OCI-M1 (cell line): ENCODE data around the gene MUCL3.
"Not testable (repeated sequence)": the region's sequence is repeated elsewhere in the genome, so short reads cannot be mapped to it uniquely, and the experiment has no call there.

ENCODE experiments used
- DNase-seq: peaks from one replicate; lab custom pipeline; 2025; lab: John Stamatoyannopoulos, UW

Gene MUCL3

DNA sequence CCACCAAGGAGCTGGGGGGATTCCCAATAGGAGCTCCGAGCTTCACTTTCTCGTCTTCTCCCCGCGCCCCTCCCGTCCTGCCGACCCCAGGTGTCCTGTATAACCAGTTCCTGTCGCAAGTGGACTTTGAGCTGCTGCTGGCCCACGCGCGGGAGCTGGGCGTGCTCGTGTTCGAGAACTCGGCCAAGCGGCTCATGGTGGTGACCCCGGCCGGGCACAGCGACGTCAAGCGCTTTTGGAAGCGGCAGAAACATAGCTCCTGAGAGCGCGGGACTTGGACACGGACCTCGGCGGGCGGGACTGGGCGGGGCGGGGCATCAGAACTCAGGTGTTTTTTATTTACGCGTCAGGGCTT lies 27.1 kb upstream of the MUCL3 start:
- no peak for DNase-seq

DNA sequence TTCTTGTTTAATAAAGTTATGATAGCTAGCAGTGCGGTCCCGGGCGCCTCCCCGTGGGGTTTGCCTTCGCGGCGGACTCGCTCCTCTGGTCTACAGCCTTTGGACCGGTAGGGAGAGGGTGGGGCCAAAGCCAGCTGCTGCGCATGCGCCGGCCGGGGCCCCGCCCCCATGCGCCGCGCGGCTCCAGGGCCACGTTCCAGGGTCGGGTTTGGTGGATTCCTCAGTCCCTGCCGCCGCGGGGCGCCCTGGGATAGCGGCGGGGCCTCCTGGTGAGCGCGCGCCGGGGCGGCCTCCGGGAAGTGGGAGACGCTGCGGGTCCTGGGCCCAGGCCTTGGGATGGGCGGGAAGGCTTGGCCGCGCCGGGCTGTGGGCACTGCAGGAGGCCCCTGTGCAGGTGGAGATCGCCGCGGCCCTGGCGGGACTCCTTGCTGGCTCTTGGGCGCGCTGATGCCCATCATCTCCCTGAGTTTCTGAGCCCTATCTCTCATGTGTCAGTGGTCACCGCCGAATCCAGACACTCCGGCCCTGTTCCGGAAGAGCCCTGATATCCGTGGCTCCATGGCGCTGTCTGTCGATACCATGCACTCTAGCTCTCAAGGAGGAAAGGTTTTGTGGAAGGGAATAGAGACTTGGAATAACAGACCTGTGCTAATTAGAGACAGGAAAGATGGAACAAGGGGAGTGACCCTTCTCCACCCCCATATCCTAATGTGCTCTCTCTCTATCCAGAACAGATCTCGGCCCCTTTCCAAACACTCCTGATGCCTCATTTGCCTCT lies 26.5 kb upstream of the MUCL3 start, which contains the start of gene VARS2:
TSS of gene VARS2 (plus strand) at position 163 of the 778 bp plus-strand sequence. CDS start at position 762, 599 bp downstream.
- DNase-seq = peak; percentile 97

DNA sequence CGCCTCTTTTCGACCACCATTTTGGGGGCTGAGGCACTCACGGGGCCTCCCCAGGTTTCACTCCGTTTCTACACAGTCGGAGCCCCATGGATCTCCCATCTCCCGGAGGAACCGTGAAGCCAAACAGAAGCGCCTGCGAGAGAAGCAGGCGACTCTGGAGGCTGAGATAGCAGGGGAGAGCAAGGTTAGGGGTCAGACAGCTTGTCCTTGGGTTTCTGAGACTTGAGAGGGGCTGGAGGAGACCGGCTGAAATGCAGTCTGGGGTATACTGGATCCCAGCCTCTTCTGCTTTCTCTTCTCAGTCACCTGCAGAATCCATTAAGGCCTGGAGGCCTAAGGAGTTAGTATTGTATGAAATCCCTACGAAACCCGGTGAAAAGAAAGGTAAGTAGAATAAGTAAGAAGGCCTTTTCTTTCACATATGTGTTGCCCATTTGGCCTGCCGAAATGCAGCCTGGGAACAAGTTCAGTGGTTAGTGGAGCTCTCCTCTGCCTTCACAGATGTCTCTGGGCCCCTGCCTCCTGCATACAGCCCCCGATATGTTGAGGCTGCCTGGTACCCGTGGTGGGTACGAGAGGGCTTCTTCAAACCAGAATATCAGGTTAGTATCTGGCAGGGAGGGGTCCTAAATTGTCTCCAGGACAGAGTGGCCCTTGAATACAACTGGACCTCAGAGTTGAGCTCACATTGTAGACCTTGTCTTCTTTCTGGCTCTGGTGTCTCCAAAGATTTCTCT lies 25.8 kb upstream of the MUCL3 start:
- DNase-seq = no peak

DNA sequence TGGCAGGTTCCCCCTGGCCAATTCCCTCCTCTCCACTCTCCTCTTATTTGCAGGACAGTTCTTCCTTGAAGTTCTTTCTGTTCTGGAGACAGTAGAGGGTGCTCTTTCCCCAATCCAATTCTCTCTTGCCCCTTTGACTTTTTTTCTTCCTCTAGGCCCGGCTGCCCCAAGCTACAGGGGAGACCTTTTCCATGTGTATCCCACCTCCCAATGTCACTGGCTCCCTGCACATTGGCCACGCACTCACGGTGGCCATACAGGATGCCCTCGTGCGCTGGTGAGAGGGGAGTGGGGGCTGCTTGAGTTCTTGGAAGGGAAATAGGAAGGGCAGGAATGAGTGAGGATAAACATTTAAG lies 25.2 kb upstream of the MUCL3 start:
- DNase-seq = peak; percentile 86

DNA sequence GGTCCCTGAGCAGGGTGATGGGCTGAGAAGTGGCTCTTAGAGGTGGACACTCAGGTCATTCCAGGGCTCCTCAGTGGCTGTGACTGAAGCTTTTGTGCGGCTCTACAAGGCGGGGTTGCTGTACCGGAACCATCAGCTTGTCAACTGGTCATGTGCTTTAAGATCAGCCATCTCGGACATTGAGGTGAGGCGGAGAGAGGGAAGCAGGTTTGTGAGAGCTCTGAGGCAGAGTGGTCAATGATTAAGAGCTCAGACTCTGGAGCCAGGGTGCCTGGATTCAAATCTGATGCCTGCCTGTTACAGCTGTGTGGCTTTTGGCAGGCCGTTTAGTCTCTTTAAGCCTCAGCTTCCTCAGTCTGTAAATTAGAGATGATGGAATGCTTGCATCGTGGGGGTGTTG lies 23.7 kb upstream of the MUCL3 start:
- no peak for DNase-seq

DNA sequence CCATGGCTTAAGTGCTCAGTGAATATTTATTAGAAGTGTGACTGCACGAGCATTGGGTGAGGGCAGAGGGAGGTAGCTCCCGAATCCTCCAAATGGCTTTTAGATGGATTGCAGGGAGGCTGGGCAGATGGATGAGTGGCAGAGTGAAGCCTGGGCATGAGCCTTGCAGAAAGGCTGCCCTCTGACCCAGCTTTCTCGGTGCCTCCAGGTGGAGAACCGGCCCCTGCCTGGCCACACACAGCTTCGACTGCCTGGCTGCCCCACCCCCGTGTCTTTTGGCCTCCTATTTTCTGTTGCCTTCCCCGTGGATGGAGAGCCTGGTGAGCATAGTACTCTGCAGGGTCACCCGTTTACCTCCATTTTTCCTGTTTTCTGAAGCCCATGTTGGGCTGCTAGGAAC lies 23.3 kb upstream of the MUCL3 start:
- no peak for DNase-seq

DNA sequence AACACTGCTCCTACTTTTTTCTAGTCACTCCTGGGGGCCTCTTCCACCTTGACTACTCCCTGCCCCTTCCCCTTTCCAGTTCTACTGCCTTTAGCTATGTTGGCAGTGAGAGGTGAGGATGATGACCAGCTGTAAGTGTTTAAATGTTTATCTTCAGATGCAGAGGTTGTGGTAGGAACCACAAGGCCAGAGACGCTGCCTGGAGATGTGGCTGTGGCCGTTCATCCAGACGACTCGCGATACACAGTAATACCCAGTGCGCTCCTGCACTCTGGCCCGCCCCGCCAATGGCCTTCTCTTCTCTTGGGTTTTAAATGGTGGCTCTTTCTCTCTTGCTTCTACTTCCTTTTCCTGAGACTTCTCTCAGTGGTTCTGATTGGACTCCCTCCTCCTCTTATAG lies 22.1 kb upstream of the MUCL3 start:
- peak; percentile 84 for DNase-seq

DNA sequence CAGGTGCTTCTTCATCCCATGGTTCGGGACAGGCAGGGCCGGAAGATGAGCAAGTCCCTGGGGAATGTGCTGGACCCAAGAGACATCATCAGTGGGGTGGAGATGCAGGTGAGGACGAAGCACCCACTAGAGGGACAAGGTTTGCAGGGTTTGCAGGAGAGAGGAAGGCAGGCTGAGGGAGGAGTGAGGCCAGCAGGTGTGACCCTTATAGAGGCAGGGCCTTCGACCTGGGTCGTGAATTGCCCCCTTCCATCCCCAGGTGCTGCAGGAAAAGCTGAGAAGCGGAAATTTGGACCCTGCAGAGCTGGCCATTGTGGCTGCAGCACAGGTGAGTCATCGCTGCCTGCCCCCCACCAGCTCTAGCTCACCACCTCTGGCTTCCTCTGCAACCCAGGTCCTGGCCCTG lies 18.3 kb upstream of the MUCL3 start:
- no peak for DNase-seq

DNA sequence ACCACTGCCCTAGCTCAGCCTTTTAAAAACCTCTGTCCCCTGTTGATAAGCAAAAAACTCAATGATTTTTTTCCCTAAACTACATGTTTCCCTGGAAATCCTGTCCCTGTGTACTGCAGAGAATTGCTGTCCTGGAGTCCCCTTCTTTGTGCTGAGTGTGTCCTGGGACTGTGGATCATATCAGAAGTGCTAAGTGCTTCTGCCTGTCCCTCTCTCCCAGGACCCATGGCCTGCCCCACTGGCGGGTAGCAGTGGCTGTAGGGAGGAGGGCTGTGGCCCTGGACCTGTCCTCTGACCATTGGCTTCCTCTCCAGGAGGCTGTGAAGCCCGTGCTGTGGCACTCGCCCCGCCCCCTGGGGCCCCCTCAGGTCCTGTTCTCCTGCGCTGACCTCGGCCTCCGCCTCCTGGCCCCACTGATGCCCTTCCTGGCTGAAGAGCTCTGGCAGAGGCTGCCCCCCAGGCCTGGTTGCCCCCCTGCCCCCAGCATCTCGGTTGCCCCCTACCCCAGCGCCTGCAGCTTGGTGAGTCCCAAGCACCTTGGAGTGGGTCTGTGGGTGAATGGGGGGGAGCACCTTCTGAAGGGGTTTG lies 16.6 kb upstream of the MUCL3 start:
- not testable (repeated sequence) for DNase-seq

DNA sequence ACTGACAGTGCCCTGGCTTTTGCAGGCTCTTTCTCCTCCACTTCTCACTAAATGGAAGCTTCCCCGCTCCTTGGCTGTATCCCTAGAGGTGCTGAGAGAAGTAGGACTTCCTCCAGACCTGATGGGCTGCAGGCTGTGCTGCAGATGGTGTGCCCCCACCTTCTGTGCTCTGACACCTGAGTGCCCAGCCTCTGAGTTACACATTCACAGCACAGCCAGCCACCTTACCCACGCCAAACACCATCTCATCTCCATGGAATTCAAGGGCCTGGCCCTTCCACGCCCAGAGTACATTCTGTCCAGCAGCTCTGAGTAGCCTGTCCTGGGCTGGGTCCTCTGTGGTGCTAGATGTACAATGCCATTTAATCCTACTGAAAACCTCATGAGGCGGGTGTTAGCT lies 14.1 kb upstream of the MUCL3 start:
- DNase-seq = no peak

DNA sequence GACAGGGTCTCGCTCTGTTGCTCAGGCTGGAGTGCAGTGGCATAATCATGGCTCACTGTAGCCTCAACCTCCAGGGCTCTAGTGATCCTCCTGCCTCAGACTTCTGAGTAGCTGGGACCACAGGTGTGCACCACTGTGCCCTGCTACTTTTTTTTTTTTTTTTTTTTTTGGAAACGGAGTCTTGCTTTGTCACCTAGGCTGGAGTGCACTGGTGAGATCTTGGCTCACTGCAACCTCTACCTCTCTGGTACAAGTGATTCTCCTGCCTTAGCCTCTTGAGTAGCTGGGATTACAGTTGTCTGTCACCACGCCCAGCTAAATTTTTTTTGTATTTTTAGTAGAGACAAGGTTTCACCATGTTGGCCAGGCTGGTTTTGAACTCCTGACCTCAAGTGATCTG lies 13.7 kb upstream of the MUCL3 start:
- DNase-seq = not testable (repeated sequence)

DNA sequence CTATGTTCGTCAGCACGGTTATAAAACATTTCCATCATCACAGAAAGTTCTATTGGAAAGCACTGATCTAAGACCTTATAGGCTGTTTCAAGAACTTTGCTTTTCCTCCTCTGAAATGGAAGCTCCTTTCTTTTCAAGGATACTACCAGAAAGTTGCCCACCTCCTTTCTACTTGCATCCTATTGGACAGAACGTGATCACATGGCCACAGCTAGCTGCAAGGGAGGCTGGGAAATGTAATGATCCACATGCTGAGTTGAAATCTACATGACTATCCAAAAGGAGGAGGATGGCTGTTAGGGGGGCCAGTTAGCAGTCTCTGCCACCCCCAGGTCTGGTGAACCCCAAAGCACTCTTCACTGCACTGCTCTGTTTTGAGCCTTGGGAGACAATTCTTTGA lies 12.1 kb upstream of the MUCL3 start:
- no peak for DNase-seq

DNA sequence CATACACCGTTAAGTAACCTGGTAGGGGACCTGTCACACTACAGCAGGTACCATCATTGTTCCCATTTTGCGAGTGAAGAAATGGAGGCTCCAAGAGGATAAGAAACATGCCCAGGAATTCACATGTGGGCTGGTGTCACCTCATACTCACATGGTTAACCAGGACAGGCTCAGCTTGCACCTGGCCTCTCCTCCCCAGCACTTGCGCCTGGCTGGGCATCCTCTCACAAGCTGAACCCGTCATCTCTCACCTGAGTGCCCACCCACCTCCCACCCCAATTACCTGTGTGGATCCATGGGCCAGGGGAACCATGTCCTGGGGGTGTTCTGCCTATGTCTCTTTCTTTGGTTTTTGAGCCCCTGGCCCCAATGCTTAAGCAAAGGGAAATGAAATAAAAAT lies 10.3 kb upstream of the MUCL3 start:
- DNase-seq = no peak

DNA sequence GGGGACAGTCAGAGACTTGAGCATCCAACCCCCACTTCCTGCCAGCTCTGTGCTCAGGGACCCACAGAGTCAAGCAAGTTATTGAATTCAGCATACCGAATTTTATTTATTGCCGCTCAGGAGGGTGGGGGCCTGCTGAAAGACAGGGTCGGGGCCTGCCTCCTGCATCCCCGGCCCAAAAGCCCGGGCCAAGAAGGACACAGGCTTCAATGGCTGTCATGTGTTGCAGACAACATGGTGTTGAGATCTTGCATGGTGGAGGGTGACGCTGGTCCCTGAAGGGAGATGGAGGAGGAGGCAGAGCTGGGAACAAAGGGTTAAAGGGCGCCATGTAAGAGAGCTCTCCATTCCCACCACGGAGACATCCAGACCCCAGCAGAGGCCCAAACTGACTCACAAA lies 9.5 kb upstream of the MUCL3 start:
- no peak for DNase-seq

DNA sequence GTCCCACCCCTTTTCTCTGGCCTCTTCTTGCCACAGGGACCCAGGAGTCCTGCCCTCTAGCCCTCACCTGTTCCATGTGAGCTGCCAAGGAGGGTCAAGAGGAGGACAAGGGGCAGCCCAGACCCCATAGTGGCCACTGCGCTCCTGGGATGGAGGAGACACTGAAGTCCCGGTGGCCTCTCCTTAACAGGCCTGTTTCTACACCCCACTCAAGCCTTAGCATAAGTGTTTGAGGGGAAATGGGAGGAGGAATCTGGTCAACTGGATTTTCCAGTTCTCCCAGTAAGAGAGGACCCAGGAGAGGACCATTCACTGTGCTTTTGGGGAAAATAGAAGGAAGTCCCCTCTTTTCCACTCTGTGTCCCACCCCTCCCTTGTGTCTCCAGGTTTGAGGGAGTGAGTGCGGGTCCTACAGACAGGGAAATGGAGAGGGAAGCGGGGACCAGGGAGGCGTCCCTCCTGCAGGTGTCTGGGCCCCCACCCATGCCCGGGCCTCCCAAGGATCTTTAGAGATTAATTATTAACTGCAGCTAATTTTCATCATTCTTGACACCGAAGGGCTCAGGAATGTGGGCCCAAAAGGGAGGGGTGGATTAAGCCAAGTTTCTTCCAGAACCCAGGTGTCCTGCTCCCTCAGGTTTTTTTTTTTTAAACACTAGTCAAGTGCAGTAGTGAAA lies 8.7 kb upstream of the MUCL3 start, which contains the start of gene SFTA2:
TSS of gene SFTA2 (minus strand) at position 202 of the 677 bp plus-strand sequence. CDS start at position 128, 74 bp downstream.
- DNase-seq = no peak

DNA sequence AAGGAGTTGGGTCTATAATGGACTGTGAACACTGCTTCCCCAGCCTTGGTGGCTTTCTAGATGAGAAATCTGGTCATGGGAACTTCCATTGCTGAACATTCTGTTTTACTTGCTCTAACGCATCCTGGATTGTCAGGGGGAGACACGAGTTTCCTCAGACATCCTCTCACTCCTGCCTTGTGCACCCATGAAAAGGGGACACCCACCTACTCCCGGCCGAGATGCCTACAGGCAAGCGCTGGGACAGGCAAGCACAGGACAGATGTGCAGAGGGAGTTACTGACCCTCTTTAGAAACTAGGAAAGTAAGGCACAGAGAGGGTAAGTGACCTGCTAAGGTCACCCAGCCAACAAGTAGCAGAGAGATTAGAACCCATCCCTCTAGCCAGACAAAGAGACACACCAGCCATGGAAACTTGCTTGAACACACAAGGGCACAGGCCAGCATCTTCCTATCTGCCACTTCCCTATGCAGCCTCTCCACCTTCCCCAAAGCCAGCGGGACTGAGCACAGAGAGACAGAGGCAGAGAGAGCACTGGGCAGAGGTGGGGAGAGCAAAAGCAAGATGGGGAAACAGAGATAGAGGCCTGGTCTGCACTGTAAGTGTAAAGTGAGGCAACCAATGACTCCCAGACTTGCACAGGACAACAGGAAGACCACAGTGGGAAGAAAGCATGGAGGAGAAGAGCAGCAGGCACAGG lies 8.0 kb upstream of the MUCL3 start:
- no peak for DNase-seq

DNA sequence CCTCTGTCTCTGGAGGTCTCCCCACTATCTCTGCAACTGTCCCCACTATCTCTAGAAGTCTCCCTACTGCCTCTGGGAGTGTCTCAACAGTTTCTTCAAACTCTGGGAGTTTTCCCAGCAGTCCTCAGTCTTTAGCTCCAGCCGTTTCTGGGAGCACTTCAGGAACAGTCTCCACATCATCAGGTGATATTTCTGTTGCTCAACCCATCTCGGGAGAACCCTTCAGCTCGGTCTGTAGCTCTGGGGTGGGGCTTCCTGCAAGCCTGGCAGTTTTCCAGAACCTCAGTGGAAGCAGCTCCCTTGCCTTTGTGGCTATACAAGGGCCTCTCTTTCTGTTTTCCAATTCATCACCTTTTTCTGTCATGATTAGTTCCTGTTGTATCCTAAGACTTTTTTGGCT lies 5.8 kb upstream of the MUCL3 start:
- DNase-seq = peak; percentile 30

DNA sequence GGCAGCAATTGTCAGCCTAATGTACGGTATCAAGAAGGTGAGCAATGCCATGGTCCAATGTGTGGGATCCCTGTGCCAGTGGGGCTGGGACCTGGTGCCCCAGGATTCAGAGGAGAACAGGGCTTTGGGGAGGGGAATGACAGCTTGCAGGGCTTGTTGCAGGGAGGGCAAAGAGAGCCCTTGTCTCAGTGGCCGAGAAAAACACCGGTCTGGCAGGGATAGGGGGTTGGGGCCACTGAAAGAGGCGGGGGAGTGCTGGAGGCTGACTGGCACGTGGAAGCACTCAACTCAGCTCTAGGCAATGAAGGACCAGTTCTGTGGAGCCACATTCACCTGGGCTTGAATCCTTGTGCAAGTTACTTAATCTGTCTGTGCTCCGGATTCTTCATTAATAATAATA lies 3.5 kb upstream of the MUCL3 start:
- no peak for DNase-seq

DNA sequence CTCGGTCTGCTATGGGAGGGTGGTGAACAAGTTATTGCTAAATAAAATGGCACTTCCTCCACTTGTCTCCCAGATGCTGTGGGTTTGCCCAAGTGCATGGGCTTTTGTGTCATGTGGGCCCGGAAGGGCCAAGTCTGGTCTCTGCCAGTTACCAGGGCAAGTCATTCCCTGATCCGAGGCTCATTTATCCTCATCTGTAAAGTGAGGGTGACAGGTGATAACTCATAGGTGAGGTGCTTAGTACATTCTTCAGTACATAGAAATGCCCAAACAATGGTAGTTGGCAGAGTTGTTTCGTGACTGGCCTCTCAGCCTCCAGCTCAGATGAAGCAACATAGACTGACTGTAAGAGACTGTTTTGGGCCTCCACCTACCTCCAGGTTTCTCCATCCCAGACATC lies 2.0 kb upstream of the MUCL3 start:
- no peak for DNase-seq

DNA sequence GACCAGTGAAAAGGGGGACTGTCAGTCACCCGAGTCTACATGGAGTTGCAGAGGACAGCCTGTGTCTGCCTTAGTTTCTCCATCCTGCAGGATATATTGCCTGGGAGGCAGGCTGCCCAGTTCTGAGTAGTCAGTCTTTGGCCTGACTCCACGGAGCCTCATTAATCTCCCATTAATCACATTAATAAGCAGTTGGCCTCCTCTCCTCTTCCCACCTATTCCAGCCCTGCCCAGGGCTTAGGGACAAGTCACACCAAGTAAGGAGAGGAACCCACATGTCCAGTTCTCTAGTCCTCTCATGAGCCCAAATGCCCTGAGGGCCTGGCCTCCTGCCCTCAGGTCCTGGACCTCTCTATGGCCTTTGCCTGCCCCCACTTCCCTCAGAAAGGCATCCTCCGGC lies 1.3 kb upstream of the MUCL3 start:
- DNase-seq = no peak

DNA sequence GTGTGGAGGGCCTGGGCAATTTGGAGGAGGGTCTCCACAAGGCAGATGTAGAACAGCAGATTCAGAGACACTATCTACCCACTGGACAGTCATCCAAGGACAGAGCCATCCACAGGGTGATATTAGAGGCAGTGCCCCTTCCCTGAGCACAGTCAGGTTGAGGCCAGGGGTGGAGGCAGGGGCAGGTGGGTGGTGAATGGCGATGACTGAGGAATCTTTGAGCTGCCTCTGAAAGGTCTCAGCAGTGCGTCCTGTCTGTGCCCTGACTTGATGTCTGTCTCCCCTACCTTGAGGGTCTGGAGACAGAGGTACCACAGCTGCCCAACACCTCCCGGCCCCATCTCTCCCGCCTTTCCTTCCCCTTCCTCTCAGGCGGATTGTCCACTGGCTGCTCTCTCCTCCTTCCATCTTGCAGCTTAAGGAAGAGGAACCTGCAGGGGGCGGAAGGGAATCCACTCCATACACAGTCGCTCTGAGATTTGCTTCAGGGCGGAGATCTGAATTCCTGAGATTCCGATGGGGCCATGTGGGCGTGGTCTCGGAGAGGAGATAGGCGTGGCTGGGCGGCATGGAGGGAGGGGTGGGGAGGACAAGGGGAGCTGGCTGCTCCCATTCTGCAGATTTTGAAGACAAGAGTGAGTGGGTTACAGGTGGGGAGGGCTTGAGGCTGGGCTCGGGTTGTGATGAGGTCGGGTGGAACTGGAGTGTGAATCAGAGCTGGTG lies 1.7 kb downstream of the MUCL3 start:
- DNase-seq = peak; percentile 31
